ENCODE data around the gene SCNN1B.

The SCNN1B gene

GRCh38 chr16:23255000-23255399 is 47.1 kb upstream of the SCNN1B start:
- H3K4me2 ChIP-seq (ENCODE audit: low read length): no peak overlapping the region
- peaks cover 15% of the 10 kb centered on the region for H3K27me3 ChIP-seq (ENCODE audit: low read depth, low read length)
- no peak overlapping the region for H3K4me3 ChIP-seq (ENCODE audit: low read length)
- H3K79me2 ChIP-seq (ENCODE audit: low read length): no peaks in the 10 kb centered on the region
- no peaks in the 10 kb centered on the region for H3K9me3 ChIP-seq (ENCODE audit: insufficient read depth, low read length)
- H3K27ac ChIP-seq (ENCODE audit: low read length): no peak overlapping the region
- no peaks in the 10 kb centered on the region for H4K20me1 ChIP-seq (ENCODE audit: insufficient read depth, low read length)
- H2AFZ ChIP-seq (ENCODE audit: low read depth, low read length): no peak overlapping the region
- TF ChIP-seq CTCF (IDR thresholded peaks at IDR 0.05; ENCODE audit: low read depth, low read length) (no peak), EZH2phosphoT487 (IDR thresholded peaks at IDR 0.05; ENCODE audit: low read depth) (no peak)
- no peak overlapping the region for H3K9ac ChIP-seq (ENCODE audit: low read length)
- H3K36me3 ChIP-seq (replicated peaks; ENCODE audit: low read depth, low read length): no peaks in the 10 kb centered on the region
- H3K4me1 ChIP-seq (ENCODE audit: low read length): no peaks in the 10 kb centered on the region

DNA sequence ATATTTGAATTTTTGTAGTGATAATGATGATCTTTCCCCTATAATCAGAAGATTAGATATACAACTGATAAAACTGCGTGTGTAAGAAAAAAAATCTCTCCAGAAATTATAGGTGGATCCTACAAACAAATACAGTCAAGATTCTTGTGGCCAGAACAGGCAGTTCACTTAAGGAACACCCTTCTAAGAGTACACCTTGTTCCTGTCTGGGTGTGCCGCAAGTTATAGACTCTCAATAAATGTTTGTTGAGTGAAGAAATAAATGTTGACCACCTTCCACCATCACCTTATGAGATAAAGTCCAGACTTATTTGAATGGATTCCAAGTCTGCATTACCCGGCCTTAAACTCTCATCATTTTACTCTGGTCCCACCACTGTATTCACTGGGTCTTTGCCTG is 45.7 kb upstream of the SCNN1B start:
- H3K79me2 ChIP-seq (ENCODE audit: low read length): no peaks in the 10 kb centered on the region
- no peak overlapping the region for H3K4me3 ChIP-seq (ENCODE audit: low read length)
- TF ChIP-seq CTCF (IDR thresholded peaks at IDR 0.05; ENCODE audit: low read depth, low read length) (no peak), EZH2phosphoT487 (IDR thresholded peaks at IDR 0.05; ENCODE audit: low read depth) (no peak)
- no peak overlapping the region for H3K4me2 ChIP-seq (ENCODE audit: low read length)
- no peaks in the 10 kb centered on the region for H3K36me3 ChIP-seq (replicated peaks; ENCODE audit: low read depth, low read length)
- no peak overlapping the region for H2AFZ ChIP-seq (ENCODE audit: low read depth, low read length)
- peaks cover 15% of the 10 kb centered on the region for H3K27me3 ChIP-seq (ENCODE audit: low read depth, low read length)
- H4K20me1 ChIP-seq (ENCODE audit: insufficient read depth, low read length): no peaks in the 10 kb centered on the region
- H3K9ac ChIP-seq (ENCODE audit: low read length): no peak overlapping the region
- no peaks in the 10 kb centered on the region for H3K9me3 ChIP-seq (ENCODE audit: insufficient read depth, low read length)
- no peak overlapping the region for H3K27ac ChIP-seq (ENCODE audit: low read length)
- H3K4me1 ChIP-seq (ENCODE audit: low read length): no peaks in the 10 kb centered on the region

DNA sequence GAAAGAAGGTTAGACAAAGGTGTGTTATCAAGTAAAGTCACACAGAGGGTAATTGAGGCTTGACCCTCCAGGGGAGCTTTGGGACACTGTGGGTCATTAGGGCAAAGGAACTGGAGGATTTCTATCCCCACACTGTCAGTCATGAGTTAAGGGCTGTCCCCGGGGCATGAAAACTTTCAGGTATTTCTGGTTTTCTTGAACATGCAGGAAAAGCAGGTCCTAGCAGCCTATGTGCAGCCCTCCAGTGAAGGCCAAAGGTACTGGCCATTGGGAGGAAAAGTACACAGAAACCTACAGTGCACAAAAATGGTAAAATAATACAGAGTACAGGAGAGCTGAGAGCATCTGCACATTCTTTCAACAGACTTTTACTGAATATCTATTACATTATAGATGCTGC is 44.4 kb upstream of the SCNN1B start:
- no peaks in the 10 kb centered on the region for H3K9me3 ChIP-seq (ENCODE audit: insufficient read depth, low read length)
- H3K9ac ChIP-seq (ENCODE audit: low read length): no peak overlapping the region
- H3K36me3 ChIP-seq (replicated peaks; ENCODE audit: low read depth, low read length): no peaks in the 10 kb centered on the region
- no peaks in the 10 kb centered on the region for H3K79me2 ChIP-seq (ENCODE audit: low read length)
- H3K4me2 ChIP-seq (ENCODE audit: low read length): no peak overlapping the region
- H2AFZ ChIP-seq (ENCODE audit: low read depth, low read length): no peak overlapping the region
- H4K20me1 ChIP-seq (ENCODE audit: insufficient read depth, low read length): no peaks in the 10 kb centered on the region
- H3K27ac ChIP-seq (ENCODE audit: low read length): no peak overlapping the region
- no peaks in the 10 kb centered on the region for H3K4me1 ChIP-seq (ENCODE audit: low read length)
- H3K27me3 ChIP-seq (ENCODE audit: low read depth, low read length): peaks cover 15% of the 10 kb centered on the region
- no peak for TF ChIP-seq CTCF (IDR thresholded peaks at IDR 0.05; ENCODE audit: low read depth, low read length)
- no peak for TF ChIP-seq EZH2phosphoT487 (IDR thresholded peaks at IDR 0.05; ENCODE audit: low read depth)
- no peak overlapping the region for H3K4me3 ChIP-seq (ENCODE audit: low read length)

DNA sequence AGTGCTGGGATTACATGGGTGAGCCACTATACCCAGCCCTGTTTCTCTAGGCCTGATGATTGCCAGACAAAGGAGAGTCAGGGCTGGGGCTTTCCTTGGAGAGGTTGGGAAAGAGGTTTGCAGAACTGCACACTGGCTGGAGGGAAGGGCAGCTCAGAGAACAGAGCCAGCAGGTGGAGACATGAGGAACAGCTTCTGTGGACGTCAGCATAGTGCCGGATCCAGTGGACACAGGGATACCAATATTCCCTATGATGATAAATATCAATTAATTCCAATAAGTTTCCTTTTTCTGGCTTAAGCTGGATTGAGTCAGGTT is 43.2 kb upstream of the SCNN1B start:
- Histone ChIP-seq H3K9me3 (ENCODE audit: insufficient read depth, low read length) (no peaks in the 10 kb centered on the region), H3K4me1 (ENCODE audit: low read length) (no peaks in the 10 kb centered on the region), H3K79me2 (ENCODE audit: low read length) (no peaks in the 10 kb centered on the region), H2AFZ (ENCODE audit: low read depth, low read length) (no peak overlapping the region), H3K36me3 (replicated peaks; ENCODE audit: low read depth, low read length) (no peaks in the 10 kb centered on the region), H3K27me3 (ENCODE audit: low read depth, low read length) (peaks cover 15% of the 10 kb centered on the region), H3K4me3 (ENCODE audit: low read length) (no peak overlapping the region), H3K9ac (ENCODE audit: low read length) (no peak overlapping the region), H3K4me2 (ENCODE audit: low read length) (no peak overlapping the region), H4K20me1 (ENCODE audit: insufficient read depth, low read length) (no peaks in the 10 kb centered on the region), H3K27ac (ENCODE audit: low read length) (no peak overlapping the region)
- TF ChIP-seq CTCF (IDR thresholded peaks at IDR 0.05; ENCODE audit: low read depth, low read length): no peak
- TF ChIP-seq EZH2phosphoT487 (IDR thresholded peaks at IDR 0.05; ENCODE audit: low read depth): no peak

All from OCI-LY3 (cell line).